Measurements from ENCODE around the gene SLC16A8. TPM values are rescaled to one million over a fixed set of nuclear protein-coding genes. Genes with fewer than 3 reads are reported as not detected.
"Not testable (repeated sequence)": the region's sequence is repeated elsewhere in the genome, so short reads cannot be mapped to it uniquely, and the experiment has no call there.

Gene SLC16A8
- total RNA-seq, 2 donors from 2014 or later: 0.51 to 0.57 TPM

DNA sequence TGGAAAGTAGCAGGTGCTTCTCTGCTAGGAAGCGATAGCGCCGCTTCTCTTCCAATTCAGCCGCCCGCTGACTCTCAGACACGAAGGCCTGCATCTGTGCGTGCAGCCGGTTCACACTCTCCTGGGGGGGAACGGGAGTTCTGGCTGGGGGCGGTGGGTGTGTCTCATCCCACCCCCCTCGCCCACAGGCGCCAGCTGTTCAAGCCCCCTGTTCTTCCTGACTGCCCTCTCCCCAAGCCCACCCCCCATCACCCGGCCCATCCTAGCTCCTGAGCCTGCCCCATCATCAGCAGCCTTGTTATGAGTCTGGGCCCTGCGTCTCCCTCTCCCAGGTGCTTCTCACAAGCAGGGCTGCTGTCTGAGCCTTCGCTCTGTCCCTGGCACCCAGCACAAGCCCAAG, 13.1 kb upstream of the SLC16A8 start:
- intact Hi-C loops (cut with DNase I): no loop called here
- no peak for DNase-seq (ENCODE audit: low spot score)

- intact Hi-C loops (cut with DNase I): no loop called here
- no peak for DNase-seq (ENCODE audit: low spot score)
Observed at GRCh38 chr22:38089474-38089851, 5.5 kb upstream of the SLC16A8 start.

DNA sequence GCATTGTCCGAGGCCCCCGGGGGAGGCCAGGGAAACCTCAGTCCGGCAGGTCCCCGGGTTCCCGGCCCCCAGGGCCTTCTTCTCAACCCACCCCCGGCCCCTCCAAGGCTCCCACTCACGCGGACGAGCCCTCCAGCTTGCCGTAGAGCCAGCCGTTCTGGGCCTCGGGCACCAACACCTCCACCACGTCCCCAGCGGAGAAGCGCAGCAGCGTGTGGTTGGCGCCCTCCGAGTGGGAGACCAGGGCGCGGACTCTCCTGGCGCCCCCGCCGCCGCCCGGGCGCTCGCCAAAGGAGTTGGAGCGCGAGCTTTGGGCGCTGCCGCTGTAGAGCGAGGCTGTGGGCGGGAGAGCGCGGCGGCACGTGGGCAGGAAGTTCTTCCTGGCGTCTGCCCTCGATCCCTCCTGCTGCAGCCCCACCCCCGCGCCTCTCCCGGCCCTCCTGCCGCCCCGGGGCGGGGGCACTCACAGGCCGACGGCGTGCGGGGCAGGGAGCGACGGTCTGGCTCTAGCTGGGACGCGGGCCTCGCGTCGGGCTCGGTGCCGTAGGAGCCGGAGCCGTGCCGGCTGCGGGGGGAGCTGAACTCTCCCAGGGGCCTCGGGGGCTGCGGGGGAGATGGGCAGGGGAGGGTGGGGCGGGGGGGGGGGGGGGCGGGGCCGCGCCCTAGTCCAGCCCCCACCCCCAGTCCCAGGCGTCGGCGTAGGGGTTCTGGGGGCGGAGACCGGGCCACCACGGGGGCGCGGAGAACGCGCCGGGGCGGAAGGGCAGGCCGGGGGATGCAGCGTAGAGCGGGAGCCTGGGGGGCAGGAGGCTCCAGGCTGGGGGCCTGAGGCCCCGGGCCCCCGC, 4.9 kb upstream of the SLC16A8 start:
- DNase-seq (ENCODE audit: low spot score): no peak
- intact Hi-C loops (cut with DNase I): no loop called here

GRCh38 chr22:38087855-38088254, 3.9 kb upstream of the SLC16A8 start:
- DNase-seq (ENCODE audit: low spot score): no peak
- intact Hi-C loops (cut with DNase I): no loop called here

- intact Hi-C loops (cut with DNase I): no loop called here
- no peak for DNase-seq (ENCODE audit: low spot score)
Observed at GRCh38 chr22:38086942-38087341, 3.0 kb upstream of the SLC16A8 start.

- intact Hi-C loops (cut with DNase I): no loop called here
Observed at GRCh38 chr22:38086001-38086845, 2.2 kb upstream of the SLC16A8 start.

DNA sequence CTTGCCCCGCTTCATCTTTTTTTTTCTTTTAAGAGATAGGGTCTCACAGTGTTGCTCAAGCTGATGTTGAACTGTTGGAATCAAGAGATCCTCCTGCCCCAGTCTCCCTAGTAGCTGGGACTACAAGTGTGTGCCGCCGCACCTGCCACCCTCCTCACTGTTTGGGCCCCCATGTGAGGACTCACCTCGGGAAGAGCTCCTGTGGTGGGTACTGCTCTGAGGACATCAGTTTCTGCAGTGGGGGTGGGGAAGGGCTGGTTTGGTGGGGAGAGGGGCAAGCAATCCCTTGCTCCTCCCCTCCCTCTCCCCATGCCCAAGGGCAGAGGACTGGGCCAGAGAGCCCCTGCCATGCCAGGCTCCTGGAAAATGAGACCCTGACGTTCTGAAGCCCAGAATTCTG, 1.5 kb upstream of the SLC16A8 start:
- DNase-seq (ENCODE audit: low spot score): no peak
- intact Hi-C loops (cut with DNase I): no loop called here

More at GRCh38 chr22:38086001-38086845, 2.2 kb upstream of the SLC16A8 start:
- no peak for DNase-seq (ENCODE audit: low spot score)

- intact Hi-C loops (cut with DNase I): no loop called here
- no peak for DNase-seq (ENCODE audit: low spot score)
Observed at GRCh38 chr22:38085056-38085455, 1.1 kb upstream of the SLC16A8 start.

DNA sequence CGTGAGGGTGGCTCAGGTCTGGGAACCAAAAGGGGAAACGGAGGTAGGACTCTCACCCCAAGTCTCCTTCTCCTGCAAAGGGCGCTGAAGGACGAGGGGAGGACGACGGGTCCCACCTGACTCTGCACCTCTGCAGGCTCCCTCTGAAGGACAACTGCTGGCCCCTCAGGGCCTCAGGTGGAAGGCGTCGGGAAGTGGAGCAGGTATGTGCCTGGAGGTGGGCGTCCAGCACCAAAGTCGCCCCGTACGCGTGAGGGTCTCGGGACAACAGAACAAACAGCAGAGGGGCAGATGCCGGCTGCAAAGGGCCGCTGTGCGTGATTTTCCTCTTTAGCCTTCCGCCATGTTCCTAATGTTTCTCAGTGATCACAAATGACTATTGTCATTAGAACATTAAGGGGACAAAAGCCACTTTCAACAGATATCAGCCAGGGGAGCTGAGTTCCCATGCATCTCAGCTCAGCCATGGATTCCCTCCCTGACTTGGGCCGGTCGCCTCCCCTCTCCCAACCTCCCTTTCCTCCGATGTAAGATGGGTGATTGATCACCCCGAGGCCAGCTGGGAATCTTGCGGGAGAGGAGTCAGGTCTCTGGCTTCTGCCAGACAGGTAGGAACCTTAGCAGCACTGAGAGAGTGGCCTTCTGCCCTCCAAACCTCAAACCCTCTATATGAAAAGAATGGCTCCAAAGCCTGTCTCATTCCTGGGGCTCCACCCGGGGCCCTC, 836 bp downstream of the SLC16A8 start:
- intact Hi-C loops (cut with DNase I): no loop called here
- no peak for DNase-seq (ENCODE audit: low spot score)

GRCh38 chr22:38081941-38082828, 1.8 kb downstream of the SLC16A8 start:
- intact Hi-C loops (cut with DNase I): no loop called here
- no peak for DNase-seq (ENCODE audit: low spot score)

DNA sequence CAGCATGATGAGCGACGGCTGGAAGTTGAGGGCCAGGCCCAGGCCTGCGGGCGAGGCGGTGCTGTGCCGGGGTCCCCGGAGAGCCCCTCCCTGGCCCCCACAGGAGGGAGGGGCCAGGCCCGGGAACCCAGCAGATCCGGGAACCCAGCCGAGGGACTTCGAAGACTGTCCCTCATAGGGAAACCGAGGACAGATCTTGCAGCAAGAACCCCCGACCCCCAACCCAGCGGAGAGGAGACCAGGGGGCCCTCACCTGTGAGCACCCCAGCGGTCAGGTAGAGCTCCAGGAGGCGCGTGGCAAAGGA, 2.4 kb downstream of the SLC16A8 start:
- DNase-seq (ENCODE audit: low spot score): no peak
- intact Hi-C loops (cut with DNase I): no loop called here

- DNase-seq (ENCODE audit: low spot score): no peak
- intact Hi-C loops (cut with DNase I): no loop called here
Observed at GRCh38 chr22:38080850-38081635, 2.9 kb downstream of the SLC16A8 start.

GRCh38 chr22:38080474-38080849, 3.5 kb downstream of the SLC16A8 start:
- DNase-seq (ENCODE audit: low spot score): no peak
- intact Hi-C loops (cut with DNase I): no loop called here

GRCh38 chr22:38079804-38080203, 4.2 kb downstream of the SLC16A8 start:
- intact Hi-C loops (cut with DNase I): loop anchor here in 1 of 2 donors (10.0 kb wide), 1 partner anchor 275 kb away; no protein-coding TSS in a partner anchor
- DNase-seq (ENCODE audit: low spot score): no peak

DNA sequence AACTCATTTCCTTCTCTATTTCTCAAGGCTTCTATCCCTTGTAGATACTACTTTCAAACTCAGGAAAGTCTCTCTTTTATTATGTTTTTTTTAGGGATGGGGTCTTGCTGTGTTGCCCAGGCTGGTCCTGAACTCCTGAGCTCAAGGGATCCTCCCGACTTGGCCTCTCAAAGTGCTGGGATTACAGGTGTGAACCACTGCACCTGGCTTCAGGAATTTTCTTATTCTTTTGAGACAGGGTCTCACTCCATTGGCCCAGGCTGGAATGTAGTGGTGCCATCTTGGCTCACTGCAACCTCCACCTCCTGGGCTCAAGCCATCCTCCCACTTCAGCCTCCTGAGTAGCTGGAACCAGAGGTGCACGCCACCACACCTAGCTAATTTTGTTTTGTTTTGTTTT, 4.8 kb downstream of the SLC16A8 start:
- DNase-seq (ENCODE audit: low spot score): not testable (repeated sequence)

DNA sequence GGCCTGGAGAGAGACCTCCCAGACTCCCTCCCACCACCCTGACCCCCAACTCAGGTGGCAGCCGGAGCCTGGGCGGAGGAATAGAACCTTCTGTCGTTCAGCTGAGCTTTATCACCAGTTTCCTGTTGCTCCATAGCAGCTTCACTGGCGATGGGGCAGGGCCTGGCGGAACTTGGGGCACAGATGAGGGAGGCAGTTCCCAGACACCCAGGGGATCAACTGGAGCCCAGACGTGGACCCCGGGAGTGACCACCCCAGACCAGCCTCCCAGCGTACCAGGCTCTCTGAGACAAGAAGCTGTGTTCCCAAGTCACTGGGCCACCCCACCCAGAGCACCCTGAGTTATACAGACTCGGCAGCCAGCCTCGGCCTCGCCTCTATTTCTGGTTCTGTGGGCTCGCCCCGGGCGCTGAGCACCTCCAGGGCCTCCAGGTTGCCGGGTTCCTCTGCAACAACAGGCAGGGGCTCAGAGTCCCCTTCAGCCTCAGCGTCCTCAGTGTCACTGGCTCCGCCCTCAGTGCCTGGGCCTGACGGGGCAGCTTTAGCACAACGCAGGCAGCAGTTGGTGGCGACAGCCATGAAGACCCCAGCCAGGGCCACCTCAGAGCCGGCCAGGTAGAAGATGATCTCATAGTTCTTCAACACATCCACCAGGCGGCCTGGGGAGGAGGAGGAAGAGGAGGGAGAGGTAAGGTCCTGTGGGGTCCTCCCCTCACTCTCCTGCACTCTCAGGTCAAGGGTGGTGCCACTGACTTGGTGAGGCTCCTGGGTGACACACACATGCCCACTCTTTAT, 5.7 kb downstream of the SLC16A8 start:
- intact Hi-C loops (cut with DNase I): loop anchor here in 1 of 2 donors (10.0 kb wide), 1 partner anchor 277 kb away; no protein-coding TSS in a partner anchor
- no peak for DNase-seq (ENCODE audit: low spot score)

More for the DNA sequence above, 4.8 kb downstream of the SLC16A8 start:
- intact Hi-C loops (cut with DNase I): loop anchor here in 1 of 2 donors (10.0 kb wide), 1 partner anchor 276 kb away; no protein-coding TSS in a partner anchor

- no peak for DNase-seq (ENCODE audit: low spot score)
- intact Hi-C loops (cut with DNase I): loop anchor here in 1 of 2 donors (10.0 kb wide), 1 partner anchor 277 kb away; no protein-coding TSS in a partner anchor
Observed at GRCh38 chr22:38077595-38077994, 6.4 kb downstream of the SLC16A8 start.

Data from posterior vena cava (tissue), 2 donors.